ENCODE measurements around the gene DDX4. TPM values are rescaled to one million over a fixed set of nuclear protein-coding genes. Genes with fewer than 3 reads are reported as not detected.
"Not testable (repeated sequence)": the region's sequence is repeated elsewhere in the genome, so short reads cannot be mapped to it uniquely, and the experiment has no call there.

Gene DDX4
- total RNA-seq, 1 donor from 2014 or later, result not detected

- no peak for DNase-seq (ENCODE audit: low spot score in 2 of 2)
- Histone ChIP-seq H3K36me3 (no peaks in the 10 kb centered on the region), H3K4me3 (no peak overlapping the region), H3K27me3 (no peaks in the 10 kb centered on the region), H3K9me3 (no peaks in the 10 kb centered on the region), H3K27ac (no peak overlapping the region), H3K4me1 (no peaks in the 10 kb centered on the region)
- no peak for TF ChIP-seq CTCF (IDR thresholded peaks at IDR 0.05)
- intact Hi-C loops (cut with DNase I), result no loop called here
Observed at GRCh38 chr5:55768279-55768678, 30.4 kb downstream of the DDX4 start.

DNA sequence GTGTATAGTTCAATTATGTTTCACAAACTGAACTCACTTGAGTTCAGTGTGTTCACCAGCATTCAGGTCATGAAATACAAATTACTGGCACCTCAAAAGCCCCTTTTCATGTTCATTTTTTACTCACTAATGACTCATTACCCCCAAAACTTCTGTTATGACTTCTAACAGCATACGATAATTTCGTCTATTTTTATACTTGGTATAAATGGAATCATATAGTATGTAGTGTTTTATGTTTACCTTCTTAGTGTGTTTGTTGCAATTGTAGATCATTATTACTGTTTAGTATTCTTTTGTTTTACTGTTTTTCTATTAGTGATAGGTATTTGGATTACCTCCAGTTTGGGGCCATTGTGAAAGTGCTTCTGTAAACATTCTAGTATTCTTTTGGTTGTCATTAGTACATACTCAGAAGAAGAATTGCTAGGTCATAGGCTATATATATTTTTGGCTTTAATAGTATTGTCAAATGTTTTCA, 33.4 kb downstream of the DDX4 start:
- no peak for TF ChIP-seq CTCF (IDR thresholded peaks at IDR 0.05)
- no peak overlapping the region for H3K27ac ChIP-seq
- H3K36me3 ChIP-seq, result no peaks in the 10 kb centered on the region
- H3K9me3 ChIP-seq, result no peaks in the 10 kb centered on the region
- no peaks in the 10 kb centered on the region for H3K27me3 ChIP-seq
- intact Hi-C loops (cut with DNase I), result no loop called here
- DNase-seq (ENCODE audit: low spot score in 2 of 2), result no peak
- no peaks in the 10 kb centered on the region for H3K4me1 ChIP-seq
- no peak overlapping the region for H3K4me3 ChIP-seq

GRCh38 chr5:55773057-55773456, 35.2 kb downstream of the DDX4 start:
- no peak overlapping the region for H3K27ac ChIP-seq
- DNase-seq (ENCODE audit: low spot score in 2 of 2), result no peak
- H3K27me3 ChIP-seq, result no peaks in the 10 kb centered on the region
- H3K4me1 ChIP-seq, result no peaks in the 10 kb centered on the region
- no peaks in the 10 kb centered on the region for H3K9me3 ChIP-seq
- intact Hi-C loops (cut with DNase I), result no loop called here
- no peak overlapping the region for H3K4me3 ChIP-seq
- TF ChIP-seq CTCF (IDR thresholded peaks at IDR 0.05), result no peak
- H3K36me3 ChIP-seq, result no peaks in the 10 kb centered on the region

GRCh38 chr5:55777332-55777731, 39.5 kb downstream of the DDX4 start:
- Histone ChIP-seq H3K9me3 (no peaks in the 10 kb centered on the region), H3K27me3 (no peaks in the 10 kb centered on the region), H3K4me3 (no peak overlapping the region), H3K36me3 (no peaks in the 10 kb centered on the region), H3K27ac (no peak overlapping the region), H3K4me1 (no peaks in the 10 kb centered on the region)
- TF ChIP-seq CTCF (IDR thresholded peaks at IDR 0.05), result no peak
- intact Hi-C loops (cut with DNase I), result no loop called here
- DNase-seq (ENCODE audit: low spot score in 2 of 2), result no peak

GRCh38 chr5:55800924-55801323, 63.1 kb downstream of the DDX4 start:
- DNase-seq (ENCODE audit: low spot score in 2 of 2), result no peak
- TF ChIP-seq CTCF (IDR thresholded peaks at IDR 0.05), result no peak

DNA sequence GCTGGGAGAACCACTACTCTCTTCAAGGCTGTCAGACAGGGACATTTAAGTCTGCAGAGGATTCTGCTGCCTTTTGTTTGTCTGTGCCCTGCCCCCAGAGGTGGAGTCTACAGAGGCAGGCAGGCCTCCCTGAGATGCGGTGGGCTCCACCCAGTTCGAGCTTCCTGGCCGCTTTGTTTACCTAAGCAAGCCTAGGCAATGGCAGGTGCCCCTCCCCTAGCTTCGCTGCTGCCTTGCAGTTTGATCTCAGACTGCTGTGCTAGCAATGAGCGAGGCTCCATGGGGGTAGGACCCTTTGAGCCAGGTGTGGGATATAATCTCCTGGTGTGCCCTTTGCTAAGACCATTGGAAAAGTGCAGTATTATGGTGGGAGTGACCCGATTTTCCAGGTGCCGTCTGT, 71.0 kb downstream of the DDX4 start:
- DNase-seq (ENCODE audit: low spot score in 2 of 2); H3K27ac ChIP-seq; H3K4me1 ChIP-seq; H3K4me3 ChIP-seq; H3K27me3 ChIP-seq; H3K9me3 ChIP-seq; intact Hi-C loops (cut with DNase I); H3K36me3 ChIP-seq: not testable (repeated sequence)

More at GRCh38 chr5:55800924-55801323, 63.1 kb downstream of the DDX4 start:
- no peaks in the 10 kb centered on the region for H3K36me3 ChIP-seq
- H3K9me3 ChIP-seq, result no peaks in the 10 kb centered on the region
- intact Hi-C loops (cut with DNase I), result no loop called here
- no peaks in the 10 kb centered on the region for H3K4me1 ChIP-seq
- H3K27ac ChIP-seq, result no peak overlapping the region
- no peaks in the 10 kb centered on the region for H3K27me3 ChIP-seq
- no peak overlapping the region for H3K4me3 ChIP-seq

DNA sequence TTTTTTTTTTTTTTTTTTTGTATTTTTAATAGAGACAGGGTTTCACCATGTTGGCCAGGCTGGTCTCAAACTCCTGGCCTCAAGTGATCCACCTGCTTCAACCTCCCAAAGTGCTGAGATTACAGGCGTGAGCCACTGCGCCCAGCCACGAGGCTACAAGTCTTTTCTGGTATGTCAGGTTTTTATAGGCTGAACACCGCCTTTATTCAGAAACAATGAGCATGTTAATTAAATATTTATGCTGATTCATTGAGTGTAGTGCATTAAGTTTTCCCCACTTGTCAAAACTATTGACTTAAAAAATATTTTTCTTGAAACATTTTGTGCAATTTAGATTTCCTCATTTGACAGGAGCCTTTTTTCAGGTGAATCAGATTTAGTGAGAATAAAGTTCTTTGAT, 78.1 kb downstream of the DDX4 start:
- intact Hi-C loops (cut with DNase I); H3K4me1 ChIP-seq; DNase-seq (ENCODE audit: low spot score in 2 of 2): not testable (repeated sequence)

More for the DNA sequence above, 78.1 kb downstream of the DDX4 start:
- not testable (repeated sequence) for H3K4me3 ChIP-seq, H3K27ac ChIP-seq, H3K9me3 ChIP-seq, H3K27me3 ChIP-seq, H3K36me3 ChIP-seq

Measured in ascending aorta (tissue), 2 donors.